Memory B cell (primary cell): ENCODE measurements around the gene LAMP1.
"Not testable (repeated sequence)": the region's sequence is repeated elsewhere in the genome, so short reads cannot be mapped to it uniquely, and the experiment has no call there.

Experiments used
- ATAC-seq: fragments of 150-1000 bp; cut with Tn5 transposase; 2 replicates; pipeline ENCODE4 v1.10.0; 2021; ENCODE audit warnings: low read depth, mild to moderate bottlenecking, moderate library complexity
- DNase-seq, 2 donors: peaks; one replicate each; pipeline ENCODE4 v3.0.0; 2022; ENCODE audit warnings: low spot score in 2 of 2
- H3K27ac Mint-ChIP-seq: one replicate; pipeline ENCODE4 v1.8.0; 2022; ENCODE audit warnings: mild to moderate bottlenecking, moderate library complexity, mixed read lengths
- H3K27me3 Mint-ChIP-seq: one replicate; pipeline ENCODE4 v1.8.0; 2022; ENCODE audit warnings: mixed read lengths
- H3K36me3 Mint-ChIP-seq: one replicate; pipeline ENCODE4 v1.8.0; 2022; ENCODE audit warnings: mild to moderate bottlenecking, mixed read lengths
- H3K4me1 Mint-ChIP-seq: one replicate; pipeline ENCODE4 v1.8.0; 2022; ENCODE audit warnings: mixed read lengths
- H3K4me3 Mint-ChIP-seq: one replicate; pipeline ENCODE4 v1.8.0; 2022; ENCODE audit warnings: mild to moderate bottlenecking, moderate library complexity, mixed read lengths
- H3K9me3 Mint-ChIP-seq: one replicate; pipeline ENCODE4 v1.8.0; 2022; ENCODE audit warnings: mixed read lengths

The LAMP1 gene

GRCh38 chr13:113327766-113328471 lies 30.9 kb downstream of the LAMP1 start:
- Mint-ChIP-seq H3K4me3 (no peak overlapping the region), H3K27ac (no peak overlapping the region), H3K9me3 (no peaks in the 10 kb centered on the region), H3K36me3 (peaks cover 10% of the 10 kb centered on the region), H3K4me1 (no peaks in the 10 kb centered on the region), H3K27me3 (peaks cover 2% of the 10 kb centered on the region)
- ATAC-seq: no peak
- no peak for DNase-seq

DNA sequence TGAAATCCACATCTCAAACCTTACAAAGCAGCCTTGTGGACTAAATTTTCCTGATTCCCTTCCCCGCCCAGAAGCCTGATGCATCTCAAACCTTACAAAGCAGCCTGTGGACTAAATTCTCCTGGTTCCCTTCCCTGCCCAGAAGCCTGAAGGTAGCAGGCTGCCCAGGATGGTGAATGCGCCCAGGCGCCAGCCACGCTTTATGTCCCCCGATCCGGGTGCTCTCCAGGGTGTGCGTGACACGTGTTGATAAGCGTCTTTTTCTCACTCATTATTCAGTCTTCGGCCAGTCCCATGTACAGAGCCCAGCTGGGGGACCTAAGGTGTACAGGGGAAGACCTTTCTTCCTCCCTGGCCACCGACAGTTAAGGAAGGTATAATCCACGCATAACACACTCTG lies 31.8 kb downstream of the LAMP1 start:
- no peak for ATAC-seq
- H3K27ac Mint-ChIP-seq: no peak overlapping the region
- H3K9me3 Mint-ChIP-seq: no peaks in the 10 kb centered on the region

GRCh38 chr13:113329656-113330312 lies 32.7 kb downstream of the LAMP1 start:
- no peaks in the 10 kb centered on the region for H3K4me1 Mint-ChIP-seq
- no peak for ATAC-seq
- no peaks in the 10 kb centered on the region for H3K36me3 Mint-ChIP-seq
- H3K4me3 Mint-ChIP-seq: no peak overlapping the region
- no peaks in the 10 kb centered on the region for H3K9me3 Mint-ChIP-seq
- H3K27ac Mint-ChIP-seq: no peak overlapping the region
- peaks cover 2% of the 10 kb centered on the region for H3K27me3 Mint-ChIP-seq
- no peak for DNase-seq

More for the DNA sequence above, 31.8 kb downstream of the LAMP1 start:
- no peaks in the 10 kb centered on the region for H3K4me1 Mint-ChIP-seq
- H3K4me3 Mint-ChIP-seq: no peak overlapping the region
- DNase-seq: no peak
- H3K36me3 Mint-ChIP-seq: peaks cover 2% of the 10 kb centered on the region
- peaks cover 2% of the 10 kb centered on the region for H3K27me3 Mint-ChIP-seq

GRCh38 chr13:113332615-113333014 lies 35.6 kb downstream of the LAMP1 start:
- ATAC-seq: no peak
- no peak for DNase-seq
- no peak overlapping the region for H3K27ac Mint-ChIP-seq
- H3K27me3 Mint-ChIP-seq: peaks cover 5% of the 10 kb centered on the region
- no peaks in the 10 kb centered on the region for H3K9me3 Mint-ChIP-seq
- H3K4me3 Mint-ChIP-seq: no peak overlapping the region
- H3K4me1 Mint-ChIP-seq: no peaks in the 10 kb centered on the region
- H3K36me3 Mint-ChIP-seq: no peaks in the 10 kb centered on the region

GRCh38 chr13:113333076-113333475 lies 36.0 kb downstream of the LAMP1 start:
- no peaks in the 10 kb centered on the region for H3K4me1 Mint-ChIP-seq
- H3K27ac Mint-ChIP-seq: no peak overlapping the region
- H3K27me3 Mint-ChIP-seq: peaks cover 5% of the 10 kb centered on the region
- DNase-seq (no peak), ATAC-seq (no peak)
- no peaks in the 10 kb centered on the region for H3K9me3 Mint-ChIP-seq
- no peaks in the 10 kb centered on the region for H3K36me3 Mint-ChIP-seq
- no peak overlapping the region for H3K4me3 Mint-ChIP-seq

DNA sequence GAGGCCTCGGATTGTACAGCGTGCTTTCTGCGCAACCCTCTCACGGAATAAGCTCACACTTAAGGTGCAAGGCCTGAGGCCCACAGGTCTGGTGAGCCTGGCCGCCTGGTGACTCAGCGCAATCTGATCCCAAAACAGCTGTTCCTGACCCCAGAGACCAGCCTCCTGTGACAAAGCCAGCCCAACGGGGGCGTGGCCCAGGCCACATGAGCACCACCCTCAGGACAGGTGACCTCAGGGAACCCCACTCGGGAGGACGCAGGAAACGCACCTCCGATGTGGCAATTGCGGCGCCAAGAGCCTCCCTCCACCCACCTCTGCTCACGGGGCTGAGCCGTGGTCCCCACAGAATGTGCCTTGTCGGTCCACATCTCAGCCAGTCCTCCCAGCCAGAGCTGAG lies 40.5 kb downstream of the LAMP1 start:
- Mint-ChIP-seq H3K9me3 (no peaks in the 10 kb centered on the region), H3K36me3 (no peaks in the 10 kb centered on the region), H3K27me3 (peaks cover 6% of the 10 kb centered on the region), H3K27ac (no peak overlapping the region), H3K4me3 (no peak overlapping the region), H3K4me1 (no peaks in the 10 kb centered on the region)
- DNase-seq (no peak), ATAC-seq (no peak)

DNA sequence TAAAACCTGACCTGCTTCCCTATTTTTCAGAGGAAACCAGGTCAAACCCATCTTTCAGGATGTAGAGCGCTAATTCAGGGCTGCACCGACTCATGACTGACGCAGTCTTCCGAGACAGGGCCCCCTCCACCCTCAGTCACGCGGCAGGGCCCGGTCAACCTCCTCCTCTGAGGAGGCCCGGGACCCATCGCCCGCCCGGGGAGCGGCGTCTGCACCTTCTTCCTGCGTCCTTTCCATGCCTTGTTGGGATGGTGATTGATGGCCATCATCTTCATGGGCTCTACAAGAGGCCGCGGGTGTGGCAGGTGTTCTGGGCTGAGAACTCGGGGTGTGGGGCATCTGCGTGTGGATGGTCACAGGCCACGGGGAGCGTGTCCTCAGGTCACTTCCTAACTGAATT lies 40.9 kb downstream of the LAMP1 start:
- Mint-ChIP-seq H3K9me3 (no peaks in the 10 kb centered on the region), H3K36me3 (no peaks in the 10 kb centered on the region)

DNA sequence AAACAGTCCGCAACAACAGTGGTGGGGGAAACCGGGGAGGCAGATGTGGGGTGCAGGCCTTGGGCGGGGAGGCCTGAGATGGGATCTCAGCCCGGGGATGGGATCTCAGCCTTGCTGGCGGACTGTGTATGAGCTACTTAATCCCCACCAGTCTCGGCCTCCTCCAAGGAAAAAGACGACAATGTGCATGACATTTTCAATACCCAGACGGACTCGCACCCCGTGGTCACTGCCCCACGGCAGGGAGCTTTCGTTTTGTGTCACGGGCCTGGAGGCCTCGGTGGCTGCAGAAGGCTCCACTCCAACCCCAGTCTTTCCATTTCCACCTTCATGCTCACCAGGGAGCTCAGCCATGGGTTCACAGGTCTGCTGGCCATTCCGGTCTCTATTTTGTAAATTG lies 41.4 kb downstream of the LAMP1 start:
- no peaks in the 10 kb centered on the region for H3K36me3 Mint-ChIP-seq
- peaks cover 7% of the 10 kb centered on the region for H3K27me3 Mint-ChIP-seq
- DNase-seq: no peak
- no peaks in the 10 kb centered on the region for H3K4me1 Mint-ChIP-seq
- ATAC-seq: no peak
- H3K27ac Mint-ChIP-seq: no peak overlapping the region
- H3K4me3 Mint-ChIP-seq: no peak overlapping the region
- H3K9me3 Mint-ChIP-seq: no peaks in the 10 kb centered on the region

More for the DNA sequence above, 40.9 kb downstream of the LAMP1 start:
- no peak for ATAC-seq
- no peak for DNase-seq
- Mint-ChIP-seq H3K4me1 (no peaks in the 10 kb centered on the region), H3K27me3 (peaks cover 7% of the 10 kb centered on the region), H3K27ac (no peak overlapping the region), H3K4me3 (no peak overlapping the region)

GRCh38 chr13:113342820-113343691 lies 46.0 kb downstream of the LAMP1 start:
- Mint-ChIP-seq H3K27me3 (peaks cover 4% of the 10 kb centered on the region), H3K9me3 (no peaks in the 10 kb centered on the region), H3K27ac (no peak overlapping the region), H3K4me3 (no peak overlapping the region), H3K4me1 (no peaks in the 10 kb centered on the region), H3K36me3 (no peaks in the 10 kb centered on the region)
- DNase-seq: no peak
- no peak for ATAC-seq

DNA sequence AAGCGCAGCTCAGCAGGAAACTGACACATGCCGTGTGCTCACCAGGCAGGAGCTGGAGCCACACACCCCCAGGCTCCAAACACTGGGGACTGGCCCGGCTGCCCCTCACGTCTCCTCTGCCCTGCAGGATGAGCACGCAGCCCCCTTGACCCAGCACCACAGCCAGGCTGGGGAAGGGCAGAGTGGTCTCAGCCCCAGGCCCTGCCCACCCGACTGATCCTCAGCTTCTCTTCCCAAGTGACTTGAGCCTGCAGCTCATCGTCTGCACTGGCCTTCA lies 46.6 kb downstream of the LAMP1 start:
- DNase-seq: no peak
- Mint-ChIP-seq H3K9me3 (no peaks in the 10 kb centered on the region), H3K27ac (no peak overlapping the region), H3K4me1 (no peaks in the 10 kb centered on the region), H3K36me3 (no peaks in the 10 kb centered on the region), H3K4me3 (no peak overlapping the region), H3K27me3 (peaks cover 4% of the 10 kb centered on the region)
- ATAC-seq: no peak

DNA sequence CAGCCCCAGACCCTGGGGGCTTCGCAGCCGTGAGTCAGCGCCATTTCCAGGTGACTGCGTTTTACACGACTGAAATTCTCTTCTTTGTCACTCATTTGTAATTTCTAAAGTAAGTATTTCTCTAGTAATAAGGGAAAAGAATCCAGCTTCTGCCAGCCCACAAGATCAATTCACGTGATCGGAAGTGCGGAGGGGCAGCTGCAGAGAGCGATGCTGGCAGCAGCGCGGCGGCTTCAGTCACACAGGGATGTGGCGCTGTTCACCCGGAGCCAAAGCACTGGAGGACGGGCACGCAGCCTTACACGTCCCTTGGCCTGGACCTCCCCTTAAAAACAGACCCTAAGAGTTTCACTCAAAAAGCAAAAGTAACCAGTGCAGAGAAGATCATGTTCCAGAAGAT lies 48.4 kb downstream of the LAMP1 start:
- Mint-ChIP-seq H3K27ac (no peak overlapping the region), H3K9me3 (no peaks in the 10 kb centered on the region), H3K4me3 (no peak overlapping the region), H3K27me3 (peaks cover 11% of the 10 kb centered on the region), H3K4me1 (no peaks in the 10 kb centered on the region), H3K36me3 (no peaks in the 10 kb centered on the region)
- ATAC-seq (no peak), DNase-seq (no peak)

- H3K27me3 Mint-ChIP-seq, H3K4me1 Mint-ChIP-seq, ATAC-seq, H3K4me3 Mint-ChIP-seq, H3K9me3 Mint-ChIP-seq, DNase-seq, H3K27ac Mint-ChIP-seq, H3K36me3 Mint-ChIP-seq: not testable (repeated sequence)
Observed at GRCh38 chr13:113347736-113348225, 50.7 kb downstream of the LAMP1 start.

DNA sequence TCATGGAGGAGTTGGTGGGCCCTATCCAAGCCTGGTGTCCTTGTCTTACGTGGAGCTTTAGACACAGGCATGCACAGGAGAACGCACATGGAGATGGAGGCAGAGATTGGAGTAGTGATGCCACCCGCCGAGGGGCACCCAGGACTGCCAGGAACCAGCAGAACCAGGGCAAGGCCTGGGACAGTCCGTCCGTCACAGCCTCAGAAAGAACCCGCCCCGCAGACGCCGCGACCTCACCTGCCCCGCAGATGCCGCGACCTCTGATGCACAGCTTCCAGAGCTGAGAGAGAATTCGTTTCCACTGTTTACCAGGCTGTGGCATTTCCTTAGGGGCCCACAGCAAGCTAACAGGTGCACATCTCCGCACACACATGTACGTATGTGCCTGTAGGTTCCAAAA lies 51.6 kb downstream of the LAMP1 start:
- ATAC-seq (no peak), DNase-seq (no peak)
- Mint-ChIP-seq H3K4me3 (no peak overlapping the region), H3K4me1 (no peaks in the 10 kb centered on the region), H3K36me3 (no peaks in the 10 kb centered on the region), H3K27me3 (peaks cover 10% of the 10 kb centered on the region), H3K9me3 (no peaks in the 10 kb centered on the region), H3K27ac (no peak overlapping the region)

DNA sequence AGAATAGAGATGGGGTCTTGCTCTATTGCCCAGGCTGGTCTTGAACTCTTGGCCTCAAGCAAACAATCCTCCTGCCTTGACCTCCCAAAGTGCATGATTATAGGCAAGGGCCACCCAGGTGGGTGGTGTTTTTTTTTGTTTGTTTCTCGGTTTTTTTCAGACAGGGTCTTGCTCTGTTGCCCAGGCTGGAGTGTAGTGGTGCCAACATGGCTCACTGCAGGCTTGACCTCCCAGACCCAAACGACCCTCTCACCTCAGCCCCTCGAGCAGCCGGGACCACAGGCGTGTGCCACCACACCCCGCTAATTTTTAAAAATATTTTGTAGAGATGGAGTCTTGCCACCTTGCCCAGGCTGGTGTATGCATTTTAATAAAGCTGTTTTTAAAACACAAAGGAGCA lies 52.0 kb downstream of the LAMP1 start:
- no peaks in the 10 kb centered on the region for H3K4me1 Mint-ChIP-seq
- no peak overlapping the region for H3K4me3 Mint-ChIP-seq
- ATAC-seq: no peak

More for the DNA sequence above, 52.0 kb downstream of the LAMP1 start:
- no peaks in the 10 kb centered on the region for H3K9me3 Mint-ChIP-seq
- no peak overlapping the region for H3K27ac Mint-ChIP-seq
- DNase-seq: no peak
- peaks cover 10% of the 10 kb centered on the region for H3K27me3 Mint-ChIP-seq
- H3K36me3 Mint-ChIP-seq: no peaks in the 10 kb centered on the region
